NB4 (cell line): ENCODE data around the gene AP2A2.

ENCODE experiments used
- DNase-seq: peaks from one replicate; pipeline ENCODE4 v3.0.0; 2010; ENCODE audit warnings: low read depth
- H3K4me3 ChIP-seq: one replicate; pipeline ENCODE4 v1.5.1; 2011; ENCODE audit warnings: mild to moderate bottlenecking, low read depth, low read length, moderate library complexity
- CTCF ChIP-seq: IDR thresholded peaks from one replicate; pipeline ENCODE4 v1.5.1; 2012; ENCODE audit warnings: low read depth, low read length
- MAX ChIP-seq: IDR thresholded peaks from 2 replicates; pipeline ENCODE4 v1.6.1; 2011; ENCODE audit warnings: low read depth, low read length
- MYC ChIP-seq: IDR thresholded peaks from 2 replicates; pipeline ENCODE4 v1.6.1; 2011; ENCODE audit warnings: low read depth, low read length
- POLR2A ChIP-seq: IDR thresholded peaks from 2 replicates; pipeline ENCODE4 v1.6.1; 2011; ENCODE audit warnings: mild to moderate bottlenecking; ENCODE audit not compliant: insufficient read length; ENCODE audit errors: extremely low read depth

Gene AP2A2

GRCh38 chr11:963852-964251 is 38.2 kb downstream of the AP2A2 start:
- H3K4me3 ChIP-seq = no peak overlapping the region
- DNase-seq = no peak
- no peak for TF ChIP-seq MAX
- no peak for TF ChIP-seq CTCF

GRCh38 chr11:965206-965775 is 39.6 kb downstream of the AP2A2 start:
- TF ChIP-seq MYC = no peak
- TF ChIP-seq MAX = no peak
- TF ChIP-seq CTCF = no peak
- no peak for TF ChIP-seq POLR2A
- H3K4me3 ChIP-seq = no peak overlapping the region
- no peak for DNase-seq

GRCh38 chr11:967995-968751 is 42.5 kb downstream of the AP2A2 start:
- DNase-seq = no peak
- no peak for TF ChIP-seq MYC
- no peak for TF ChIP-seq CTCF
- TF ChIP-seq POLR2A = no peak
- TF ChIP-seq MAX = no peak
- H3K4me3 ChIP-seq = no peak overlapping the region

GRCh38 chr11:968822-969221 is 43.2 kb downstream of the AP2A2 start:
- TF ChIP-seq CTCF (no peak), MAX (no peak), MYC (no peak), POLR2A (no peak)
- no peak for DNase-seq
- H3K4me3 ChIP-seq = no peak overlapping the region

GRCh38 chr11:969651-970205 is 44.1 kb downstream of the AP2A2 start:
- no peak for DNase-seq
- TF ChIP-seq MAX = no peak
- no peak for TF ChIP-seq MYC
- no peak for TF ChIP-seq POLR2A
- no peak for TF ChIP-seq CTCF
- H3K4me3 ChIP-seq = no peak overlapping the region
